WERI-Rb-1 (cell line): ENCODE measurements around the gene ENPEP.

Source experiments
- DNase-seq: peaks from one replicate; pipeline ENCODE4 v3.0.0-alpha.2; 2020
- H3K27ac ChIP-seq: fragments of 250-450 bp; sonication (Bioruptor Pico); 2 replicates; pipeline ENCODE4 v1.5.1; 2020; ENCODE audit warnings: mild to moderate bottlenecking, moderate library complexity
- H3K27me3 ChIP-seq: fragments of 250-450 bp; sonication (Bioruptor Pico); 2 replicates; pipeline ENCODE4 v1.5.1; 2021; ENCODE audit warnings: mild to moderate bottlenecking, low read depth, moderate library complexity; ENCODE audit not compliant: insufficient read depth, severe bottlenecking
- H3K36me3 ChIP-seq: fragments of 250-450 bp; sonication (Bioruptor Pico); 2 replicates; pipeline ENCODE4 v1.5.1; 2020; ENCODE audit warnings: mild to moderate bottlenecking, moderate library complexity
- H3K4me3 ChIP-seq: 2 replicates; pipeline ENCODE4 v1.5.1; 2011; ENCODE audit warnings: low read depth, mild to moderate bottlenecking, control low read depth, low read length
- H3K9me3 ChIP-seq: fragments of 250-450 bp; sonication (Bioruptor Pico); 2 replicates; pipeline ENCODE4 v1.5.1; 2021; ENCODE audit warnings: mild to moderate bottlenecking, moderate library complexity; ENCODE audit not compliant: severe bottlenecking
- TF ChIP-seq, protein P1 (sequence below): IDR thresholded peaks from 2 replicates; pipeline ENCODE4 v1.5.1; 2011; ENCODE audit warnings: low read depth, mild to moderate bottlenecking, control low read depth, inconsistent platforms, low read length

The ENPEP gene

GRCh38 chr4:110510277-110510676 is 34.3 kb downstream of the ENPEP start:
- Histone ChIP-seq H3K27me3 (no peaks in the 10 kb centered on the region), H3K27ac (no peak overlapping the region), H3K4me3 (no peak overlapping the region), H3K9me3 (no peaks in the 10 kb centered on the region), H3K36me3 (no peaks in the 10 kb centered on the region)
- DNase-seq = no peak
- TF ChIP-seq, protein P1, sequence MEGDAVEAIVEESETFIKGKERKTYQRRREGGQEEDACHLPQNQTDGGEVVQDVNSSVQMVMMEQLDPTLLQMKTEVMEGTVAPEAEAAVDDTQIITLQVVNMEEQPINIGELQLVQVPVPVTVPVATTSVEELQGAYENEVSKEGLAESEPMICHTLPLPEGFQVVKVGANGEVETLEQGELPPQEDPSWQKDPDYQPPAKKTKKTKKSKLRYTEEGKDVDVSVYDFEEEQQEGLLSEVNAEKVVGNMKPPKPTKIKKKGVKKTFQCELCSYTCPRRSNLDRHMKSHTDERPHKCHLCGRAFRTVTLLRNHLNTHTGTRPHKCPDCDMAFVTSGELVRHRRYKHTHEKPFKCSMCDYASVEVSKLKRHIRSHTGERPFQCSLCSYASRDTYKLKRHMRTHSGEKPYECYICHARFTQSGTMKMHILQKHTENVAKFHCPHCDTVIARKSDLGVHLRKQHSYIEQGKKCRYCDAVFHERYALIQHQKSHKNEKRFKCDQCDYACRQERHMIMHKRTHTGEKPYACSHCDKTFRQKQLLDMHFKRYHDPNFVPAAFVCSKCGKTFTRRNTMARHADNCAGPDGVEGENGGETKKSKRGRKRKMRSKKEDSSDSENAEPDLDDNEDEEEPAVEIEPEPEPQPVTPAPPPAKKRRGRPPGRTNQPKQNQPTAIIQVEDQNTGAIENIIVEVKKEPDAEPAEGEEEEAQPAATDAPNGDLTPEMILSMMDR = no peak

- Histone ChIP-seq H3K4me3 (no peak overlapping the region), H3K27me3 (no peaks in the 10 kb centered on the region), H3K27ac (no peak overlapping the region), H3K9me3 (no peaks in the 10 kb centered on the region), H3K36me3 (no peaks in the 10 kb centered on the region)
- no peak for DNase-seq
- TF ChIP-seq, protein P1 = peak; percentile 30; the same call in 1 of the 2 replicates
These were observed 35.1 kb downstream of the ENPEP start for GRCh38 chr4:110510955-110511544.

DNA sequence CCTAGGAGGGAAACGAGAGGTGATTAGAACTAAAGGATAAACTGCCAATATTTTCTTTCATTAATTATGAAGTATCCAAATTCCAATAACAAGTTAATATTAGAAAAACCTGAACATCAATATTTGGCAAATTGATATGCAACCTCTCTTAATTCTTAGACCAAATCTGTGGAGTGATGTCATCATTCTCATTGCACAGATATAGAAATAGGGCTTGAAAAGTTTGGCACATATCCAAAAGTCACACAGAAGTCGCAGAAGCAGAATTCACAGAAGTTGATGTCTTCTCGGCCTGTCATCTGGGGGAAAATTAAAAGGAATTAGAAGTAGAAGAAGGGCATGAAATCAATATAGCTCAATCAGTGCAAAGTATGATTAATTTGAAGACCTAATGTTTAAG is 36.9 kb downstream of the ENPEP start:
- no peak overlapping the region for H3K4me3 ChIP-seq
- TF ChIP-seq, protein P1 = no peak
- no peak for DNase-seq
- no peaks in the 10 kb centered on the region for H3K27me3 ChIP-seq
- no peaks in the 10 kb centered on the region for H3K9me3 ChIP-seq
- no peak overlapping the region for H3K27ac ChIP-seq
- no peaks in the 10 kb centered on the region for H3K36me3 ChIP-seq

- Histone ChIP-seq H3K4me3 (no peak overlapping the region), H3K27ac (no peak overlapping the region), H3K27me3 (no peaks in the 10 kb centered on the region), H3K36me3 (no peaks in the 10 kb centered on the region), H3K9me3 (no peaks in the 10 kb centered on the region)
- no peak for DNase-seq
- TF ChIP-seq, protein P1 = peak; percentile 24; the same call in 1 of the 2 replicates
These were observed 39.0 kb downstream of the ENPEP start for GRCh38 chr4:110514889-110515479.

- TF ChIP-seq, protein P1 = no peak
- H3K27me3 ChIP-seq = no peaks in the 10 kb centered on the region
- no peak overlapping the region for H3K4me3 ChIP-seq
- no peak for DNase-seq
- no peak overlapping the region for H3K27ac ChIP-seq
- no peaks in the 10 kb centered on the region for H3K36me3 ChIP-seq
- no peaks in the 10 kb centered on the region for H3K9me3 ChIP-seq
These were observed 39.7 kb downstream of the ENPEP start for GRCh38 chr4:110515676-110516075.
